HEK293T (cell line): ENCODE measurements around the gene PPP5C.

Experiments used
- CTCF ChIA-PET: fragments of 350-600 bp; formaldehyde crosslinking; extraction: SDS; loops from one replicate; lab custom pipeline; 2021; ENCODE audit warnings: antibody characterized with exemption, inconsistent platforms; lab: Yijun Ruan, JAX
- POLR2A ChIA-PET: fragments of 350-600 bp; formaldehyde crosslinking; extraction: SDS; loops from one replicate; lab custom pipeline; 2020; ENCODE audit warnings: antibody characterized with exemption, inconsistent platforms; lab: Yijun Ruan, JAX
- DNase-seq: peaks from one replicate; pipeline ENCODE4 v3.0.0; 2012; ENCODE audit warnings: mixed read lengths; ENCODE audit errors: extremely low spot score
- ARNT ChIP-seq: fragments of 450-650 bp; IDR thresholded peaks from 2 replicates; pipeline ENCODE4 v1.6.1; 2017; ENCODE audit warnings: mild to moderate bottlenecking
- BHLHE40 ChIP-seq: fragments of 450-650 bp; IDR thresholded peaks from 2 replicates; pipeline ENCODE4 v1.6.1; 2016; ENCODE audit warnings: mild to moderate bottlenecking, moderate library complexity, borderline replicate concordance
- CTBP1 ChIP-seq: fragments of 450-650 bp; IDR thresholded peaks from 2 replicates; pipeline ENCODE4 v1.6.1; 2016; ENCODE audit warnings: borderline replicate concordance
- ELF4 ChIP-seq: fragments of 450-650 bp; IDR thresholded peaks from 2 replicates; pipeline ENCODE4 v1.6.1; 2017; ENCODE audit warnings: antibody characterized with exemption
- FOXA1 ChIP-seq: fragments of 450-650 bp; IDR thresholded peaks from 2 replicates; pipeline ENCODE4 v1.6.1; 2016; ENCODE audit warnings: mild to moderate bottlenecking
- FOXK2 ChIP-seq: fragments of 450-650 bp; IDR thresholded peaks from 2 replicates; pipeline ENCODE4 v1.6.1; 2016; ENCODE audit warnings: mild to moderate bottlenecking
- FOXM1 ChIP-seq: fragments of 450-650 bp; IDR thresholded peaks from 2 replicates; pipeline ENCODE4 v1.6.1; 2017; ENCODE audit warnings: mild to moderate bottlenecking, borderline replicate concordance
- HDGF ChIP-seq: fragments of 450-650 bp; IDR thresholded peaks from 2 replicates; pipeline ENCODE4 v1.6.1; 2017; ENCODE audit warnings: antibody characterized with exemption, borderline replicate concordance
- L3MBTL2 ChIP-seq: fragments of 450-650 bp; conservative IDR thresholded peaks from 2 replicates; pipeline ENCODE4 v1.6.1; 2016; ENCODE audit warnings: mild to moderate bottlenecking
- LEF1 ChIP-seq: fragments of 450-650 bp; IDR thresholded peaks from 2 replicates; pipeline ENCODE4 v1.6.1; 2017; ENCODE audit warnings: mild to moderate bottlenecking, borderline replicate concordance
- NFRKB ChIP-seq: fragments of 450-650 bp; IDR thresholded peaks from 2 replicates; pipeline ENCODE4 v1.6.1; 2016; ENCODE audit warnings: mild to moderate bottlenecking, moderate library complexity
- PKNOX1 ChIP-seq: fragments of 450-650 bp; IDR thresholded peaks from 2 replicates; pipeline ENCODE4 v1.6.1; 2016
- SP1 ChIP-seq: fragments of 450-650 bp; IDR thresholded peaks from 2 replicates; pipeline ENCODE4 v1.6.1; 2017
- SUZ12 ChIP-seq: fragments of 450-650 bp; IDR thresholded peaks from 2 replicates; pipeline ENCODE4 v1.6.1; 2016; ENCODE audit warnings: mild to moderate bottlenecking
- TARDBP ChIP-seq: fragments of 450-650 bp; IDR thresholded peaks from 2 replicates; pipeline ENCODE4 v1.6.1; 2016
- ZNF384 ChIP-seq: fragments of 450-650 bp; IDR thresholded peaks from 2 replicates; pipeline ENCODE4 v1.6.1; 2016

The PPP5C gene

GRCh38 chr19:46365561-46365960 lies 18.7 kb downstream of the PPP5C start:
- CTCF ChIA-PET: no interaction called here
- DNase-seq: no peak
- POLR2A ChIA-PET: no interaction called here
- TF ChIP-seq PKNOX1 (no peak), L3MBTL2 (no peak), FOXK2 (no peak), ARNT (no peak), TARDBP (no peak), FOXA1 (no peak), FOXM1 (no peak), SP1 (no peak), HDGF (no peak), BHLHE40 (no peak)

GRCh38 chr19:46366620-46367292 lies 19.9 kb downstream of the PPP5C start:
- no peak for DNase-seq
- ChIA-PET CTCF (no interaction called here), POLR2A (no interaction called here)
- TF ChIP-seq ELF4 (no peak), NFRKB (no peak), CTBP1 (no peak), SP1 (no peak)

- TF ChIP-seq L3MBTL2 (no peak), FOXA1 (no peak), NFRKB (no peak), TARDBP (no peak), SUZ12 (no peak), HDGF (no peak), BHLHE40 (no peak), FOXM1 (no peak), SP1 (no peak), ELF4 (no peak), ZNF384 (no peak), FOXK2 (no peak), ARNT (no peak), PKNOX1 (no peak)
- POLR2A ChIA-PET: no interaction called here
- no peak for DNase-seq
- CTCF ChIA-PET: no interaction called here
Measured at GRCh38 chr19:46367426-46367825, 20.5 kb downstream of the PPP5C start.

- ChIA-PET CTCF (no interaction called here), POLR2A (no interaction called here)
- TF ChIP-seq BHLHE40 (no peak), ELF4 (no peak), SP1 (no peak), FOXK2 (no peak), ARNT (no peak), NFRKB (no peak), L3MBTL2 (no peak), PKNOX1 (no peak), LEF1 (no peak), FOXM1 (no peak), TARDBP (no peak)
- no peak for DNase-seq
Measured at GRCh38 chr19:46368116-46368515, 21.2 kb downstream of the PPP5C start.

- CTCF ChIA-PET: interaction anchor here (0.7 to 1.0 kb wide), 2 partner anchors 11 to 22 kb away, joined by 3 read pairs; no protein-coding TSS in a partner anchor
- no peak for TF ChIP-seq ZNF384
- TF ChIP-seq NFRKB: no peak
- TF ChIP-seq LEF1: no peak
- no peak for TF ChIP-seq L3MBTL2
- no peak for TF ChIP-seq HDGF
- no peak for TF ChIP-seq FOXK2
- TF ChIP-seq FOXM1: no peak
- TF ChIP-seq ELF4: no peak
- no peak for TF ChIP-seq SP1
- TF ChIP-seq BHLHE40: no peak
- TF ChIP-seq PKNOX1: no peak
- TF ChIP-seq ARNT: no peak
- TF ChIP-seq TARDBP: no peak
- no peak for TF ChIP-seq SUZ12
- TF ChIP-seq CTBP1: no peak
- TF ChIP-seq FOXA1: no peak
- no peak for DNase-seq
- POLR2A ChIA-PET: no interaction called here
Measured at GRCh38 chr19:46369817-46370216, 22.9 kb downstream of the PPP5C start.
